HG03196 (cell line): Measurements from ENCODE around the gene MAP2K4.
"Not testable (repeated sequence)": the region's sequence is repeated elsewhere in the genome, so short reads cannot be mapped to it uniquely, and the experiment has no call there.

ENCODE experiments used
- ATAC-seq: cut with Tn5 transposase; IDR thresholded peaks from one replicate; pipeline ENCODE4 v1.9.1; 2021; ENCODE audit not compliant: unreplicated experiment

MAP2K4 gene

GRCh38 chr17:12136243-12136642 is 115.6 kb downstream of the MAP2K4 start:
- ATAC-seq: no peak

GRCh38 chr17:12136646-12137045 is 116.0 kb downstream of the MAP2K4 start:
- no peak for ATAC-seq

GRCh38 chr17:12137859-12138258 is 117.2 kb downstream of the MAP2K4 start:
- ATAC-seq: no peak

- ATAC-seq: no peak
These were observed 120.0 kb downstream of the MAP2K4 start for GRCh38 chr17:12140685-12141084.

GRCh38 chr17:12162187-12162586 is 141.5 kb downstream of the MAP2K4 start:
- not testable (repeated sequence) for ATAC-seq

GRCh38 chr17:12164085-12164484 is 143.4 kb downstream of the MAP2K4 start:
- ATAC-seq: no peak

- no peak for ATAC-seq
These were observed 158.1 kb downstream of the MAP2K4 start for GRCh38 chr17:12178644-12179330.

- ATAC-seq: no peak
These were observed 160.1 kb downstream of the MAP2K4 start for GRCh38 chr17:12180644-12181261.

- ATAC-seq: no peak
These were observed 167.0 kb downstream of the MAP2K4 start for GRCh38 chr17:12187658-12188057.

GRCh38 chr17:12193144-12193735 is 172.6 kb downstream of the MAP2K4 start:
- no peak for ATAC-seq
